GDM1 (cell line): ENCODE results near the gene ILF3.
A peak's percentile ranks its signal among the peaks of the same experiment; 100 is the strongest.

Experiments
- DNase-seq: peaks from one replicate; lab custom pipeline; 2025; lab: John Stamatoyannopoulos, UW

ILF3 gene

GRCh38 chr19:10653732-10654609 is at the start of gene ILF3:
Gene ILF3 (plus strand): TSS chr19:10654346. CDS start chr19:10670606, 16,260 bp downstream.
- DNase-seq: peak; percentile 100

- DNase-seq: no peak
Measured at GRCh38 chr19:10604460-10604980, 49.6 kb upstream of the ILF3 start.

- no peak for DNase-seq
Measured at GRCh38 chr19:10611907-10612306, 42.2 kb upstream of the ILF3 start.

- DNase-seq: no peak
Measured at GRCh38 chr19:10612499-10613119, 41.5 kb upstream of the ILF3 start.

GRCh38 chr19:10615429-10616023 is 38.6 kb upstream of the ILF3 start:
- DNase-seq: no peak

GRCh38 chr19:10617409-10618121 is 36.6 kb upstream of the ILF3 start:
- no peak for DNase-seq

GRCh38 chr19:10618846-10619245 is 35.3 kb upstream of the ILF3 start:
- no peak for DNase-seq

GRCh38 chr19:10620786-10621185 is 33.4 kb upstream of the ILF3 start:
- DNase-seq: no peak

GRCh38 chr19:10621966-10622365 is 32.2 kb upstream of the ILF3 start:
- no peak for DNase-seq

- no peak for DNase-seq
Measured at GRCh38 chr19:10624585-10624984, 29.6 kb upstream of the ILF3 start.

GRCh38 chr19:10625003-10625761 is 29.0 kb upstream of the ILF3 start, which contains the start of gene SLC44A2:
Gene SLC44A2 (plus strand): TSS chr19:10625553. CDS start chr19:10625634, 81 bp downstream.
- no peak for DNase-seq

GRCh38 chr19:10625762-10626138 is 28.4 kb upstream of the ILF3 start:
- DNase-seq: no peak

- no peak for DNase-seq
Measured at GRCh38 chr19:10631874-10632273, 22.3 kb upstream of the ILF3 start.

GRCh38 chr19:10634430-10634829 is 19.7 kb upstream of the ILF3 start:
- DNase-seq: no peak

GRCh38 chr19:10634963-10635362 is 19.2 kb upstream of the ILF3 start:
- DNase-seq: no peak

- no peak for DNase-seq
Measured at GRCh38 chr19:10636304-10636972, 17.7 kb upstream of the ILF3 start.

GRCh38 chr19:10637894-10638293 is 16.3 kb upstream of the ILF3 start:
- DNase-seq: no peak

GRCh38 chr19:10639836-10640235 is 14.3 kb upstream of the ILF3 start:
- DNase-seq: no peak

GRCh38 chr19:10640361-10640760 is 13.8 kb upstream of the ILF3 start:
- DNase-seq: no peak

- DNase-seq: no peak
Measured at GRCh38 chr19:10641248-10641647, 12.9 kb upstream of the ILF3 start.
